GM11168 (cell line): ENCODE measurements around the gene DSCAML1.

ENCODE experiments used
- in situ Hi-C: fragments of 300-500 bp; cut with MboI; formaldehyde crosslinking; loops from one replicate; pipeline ENCODE4 v1.12.0; 2022; ENCODE audit warnings: low sequenced_read_pairs; ENCODE audit not compliant: unreplicated experiment

The DSCAML1 gene

DNA sequence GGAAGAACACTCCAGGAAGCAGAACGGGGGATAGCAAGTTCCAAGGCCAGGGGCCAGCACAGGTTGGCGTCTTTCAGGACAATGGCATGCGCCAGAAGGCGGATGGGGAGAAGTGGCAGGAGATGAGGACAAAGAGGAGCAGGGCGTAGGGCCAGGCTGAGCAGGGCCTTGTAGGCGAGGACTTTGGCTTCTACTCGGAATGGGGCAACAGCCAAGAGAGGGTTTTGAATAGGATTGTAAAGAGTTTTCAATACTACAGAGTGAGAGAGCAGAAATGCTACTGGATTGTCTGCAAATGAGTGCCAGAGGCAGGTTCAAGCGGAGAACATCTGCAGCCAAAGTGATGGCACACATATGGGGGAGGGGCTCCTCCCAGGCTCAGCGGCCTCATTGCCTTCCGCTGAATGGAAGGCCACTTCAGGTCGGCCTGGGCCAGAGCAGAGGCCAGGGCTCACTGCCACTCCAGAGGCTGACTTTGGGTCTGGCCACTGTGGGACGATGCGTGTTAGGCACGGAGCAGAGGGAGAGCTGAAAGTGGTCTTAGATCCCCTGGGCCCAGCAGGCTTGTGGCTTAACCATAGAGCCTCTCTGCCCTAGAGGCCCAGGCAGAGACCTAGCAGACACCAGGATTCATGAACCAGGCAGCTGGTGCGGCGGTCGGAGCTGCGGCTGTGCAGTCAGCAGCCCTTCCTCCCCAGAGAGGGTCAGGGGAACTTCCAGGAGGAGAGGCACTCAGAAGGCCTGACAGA is 118.2 kb downstream of the DSCAML1 start:
- in situ Hi-C loops: no loop called here

- in situ Hi-C loops: no loop called here
These were observed 119.2 kb downstream of the DSCAML1 start for GRCh38 chr11:117677729-117678310.

- in situ Hi-C loops: no loop called here
These were observed 120.5 kb downstream of the DSCAML1 start for GRCh38 chr11:117676501-117676900.

- in situ Hi-C loops: no loop called here
These were observed 123.4 kb downstream of the DSCAML1 start for GRCh38 chr11:117673602-117674001.

DNA sequence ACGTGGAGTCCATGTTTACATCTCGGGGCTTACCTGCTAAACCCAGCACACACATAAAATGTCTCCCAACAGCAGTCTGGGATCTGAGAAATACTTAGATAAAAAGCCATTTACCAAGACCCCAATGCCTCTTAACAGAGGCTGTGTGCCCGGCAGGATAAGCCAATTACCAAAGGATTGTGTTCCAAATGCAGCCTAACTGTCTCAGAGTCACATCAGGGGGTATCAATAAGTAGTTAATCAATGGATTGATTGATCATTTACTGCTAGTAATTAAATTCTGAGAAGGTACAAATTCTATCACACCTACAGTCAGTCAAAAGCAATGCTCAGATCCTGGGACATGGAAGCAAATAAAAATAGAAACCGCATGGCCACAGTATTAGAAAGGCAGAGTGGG is 125.6 kb downstream of the DSCAML1 start:
- in situ Hi-C loops: no loop called here

GRCh38 chr11:117670924-117671323 is 126.1 kb downstream of the DSCAML1 start:
- in situ Hi-C loops: no loop called here

DNA sequence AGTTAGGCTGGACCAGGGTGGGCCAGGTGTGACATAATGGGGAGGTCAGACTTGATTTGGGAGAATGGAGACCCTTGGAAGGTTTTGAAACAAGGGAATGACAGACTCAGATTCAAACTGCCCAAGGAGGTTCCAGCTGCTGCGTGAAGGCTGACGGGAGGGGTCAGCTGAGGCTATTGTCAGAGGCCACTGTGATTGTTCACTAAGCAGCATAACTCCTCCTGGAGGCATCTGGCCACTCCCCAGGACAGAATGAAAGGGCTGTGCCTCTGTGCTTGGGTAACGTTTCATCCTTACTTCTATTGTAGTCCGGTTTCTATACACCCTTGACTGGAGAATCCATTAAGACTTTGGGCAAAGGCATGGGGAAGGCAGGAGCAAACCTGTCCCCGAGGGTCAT is 126.6 kb downstream of the DSCAML1 start:
- in situ Hi-C loops: no loop called here

DNA sequence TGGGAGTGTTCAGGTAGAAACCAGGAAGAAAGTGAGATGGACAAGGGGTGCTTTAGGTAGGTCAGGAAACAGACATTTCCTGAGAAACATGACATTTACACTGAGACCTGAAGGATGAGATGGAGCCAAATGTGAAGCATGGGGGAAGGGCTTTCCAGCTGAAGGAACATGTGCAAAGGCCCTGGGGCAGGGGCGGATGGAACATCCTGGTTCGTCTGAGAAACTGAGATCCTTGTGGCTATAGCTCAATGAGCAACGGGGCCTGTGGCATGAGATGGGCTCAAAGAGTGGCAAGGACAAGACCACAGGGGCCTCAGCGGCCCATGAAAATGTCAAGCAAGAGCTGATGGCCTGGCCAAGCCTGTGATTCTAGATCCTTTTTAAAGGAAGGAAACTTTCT is 127.4 kb downstream of the DSCAML1 start:
- in situ Hi-C loops: no loop called here

DNA sequence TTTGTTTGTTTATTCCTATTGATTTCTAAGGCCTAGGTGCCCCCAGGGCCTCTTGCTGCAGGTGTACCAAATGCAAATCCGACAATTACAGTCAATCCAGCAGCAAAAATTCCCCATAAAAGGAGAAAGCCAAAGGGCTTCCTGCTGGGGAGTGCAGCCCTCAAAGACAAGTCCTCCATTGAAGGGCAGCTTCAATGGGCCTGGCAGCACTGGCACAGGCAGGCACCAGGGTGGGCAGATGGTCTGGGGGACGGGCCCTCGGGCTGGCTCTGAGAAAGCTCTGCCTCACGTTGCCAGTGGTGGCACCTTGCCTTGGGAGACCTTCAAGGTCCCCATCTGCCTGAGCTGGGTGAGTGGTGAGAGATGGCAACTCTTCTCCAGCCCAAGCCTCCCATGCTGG is 128.0 kb downstream of the DSCAML1 start:
- in situ Hi-C loops: no loop called here

GRCh38 chr11:117668321-117668751 is 128.7 kb downstream of the DSCAML1 start:
- in situ Hi-C loops: no loop called here

DNA sequence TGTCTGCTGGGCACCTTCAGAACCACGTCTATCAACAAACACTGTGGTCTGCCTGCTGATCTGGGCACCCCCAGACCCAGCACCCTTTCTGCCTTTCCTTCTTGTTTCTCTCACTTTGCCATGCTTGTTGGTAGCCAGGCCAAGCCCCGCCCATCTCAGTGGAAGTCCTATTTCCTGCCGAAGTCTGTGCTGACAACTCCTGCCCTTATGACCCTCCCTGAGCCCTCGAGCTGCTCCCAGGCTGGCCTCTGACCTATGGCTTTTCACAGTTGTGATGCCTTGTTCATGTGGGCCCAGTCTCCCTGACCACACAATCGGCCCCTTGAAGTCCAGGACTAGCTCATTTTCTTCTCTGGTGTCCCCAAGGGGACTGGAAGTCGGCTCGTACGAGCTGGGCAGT is 132.1 kb downstream of the DSCAML1 start:
- in situ Hi-C loops: no loop called here

DNA sequence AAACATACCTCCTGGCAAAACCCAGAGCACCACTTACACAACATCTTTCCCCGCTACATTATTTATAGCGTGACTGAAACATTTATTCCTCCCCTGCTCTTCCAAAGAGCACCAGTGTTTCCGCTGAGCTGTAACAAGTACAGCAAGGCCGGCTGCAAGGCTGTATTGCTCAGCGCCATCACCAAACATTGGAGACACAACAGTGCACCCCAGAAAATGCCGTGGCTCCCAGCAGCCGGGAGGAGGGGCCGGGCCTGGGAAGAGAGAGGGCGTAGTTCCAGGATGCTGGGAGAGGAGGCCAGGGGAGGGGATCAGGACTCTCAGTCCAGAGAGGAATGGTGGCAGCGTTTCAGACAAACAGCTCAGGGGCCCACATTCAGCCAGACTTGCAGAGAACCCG is 133.2 kb downstream of the DSCAML1 start:
- in situ Hi-C loops: no loop called here

GRCh38 chr11:117663414-117663813 is 133.6 kb downstream of the DSCAML1 start:
- in situ Hi-C loops: no loop called here

- in situ Hi-C loops: no loop called here
These were observed 134.2 kb downstream of the DSCAML1 start for GRCh38 chr11:117662671-117663269.

GRCh38 chr11:117662255-117662654 is 134.8 kb downstream of the DSCAML1 start:
- in situ Hi-C loops: no loop called here

DNA sequence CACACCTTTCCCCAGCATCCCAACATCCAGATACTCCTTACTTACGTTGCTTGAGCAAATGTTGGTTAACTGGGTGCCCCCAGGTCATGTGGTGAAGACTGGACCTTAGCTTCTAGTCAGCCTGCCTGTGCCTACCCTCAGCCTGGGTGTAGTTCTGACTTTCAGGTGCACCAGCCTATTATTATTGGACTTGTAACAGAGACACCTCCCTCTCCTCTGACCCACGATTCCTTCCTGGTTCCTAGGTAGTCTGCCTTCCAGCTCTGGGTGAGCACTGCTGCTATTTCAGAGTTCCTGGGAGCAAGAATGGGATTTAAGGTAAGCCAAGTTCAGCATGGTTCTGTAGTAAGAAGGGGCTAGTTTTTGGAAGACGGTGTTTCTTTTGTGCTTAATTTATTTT is 138.2 kb downstream of the DSCAML1 start:
- in situ Hi-C loops: no loop called here

DNA sequence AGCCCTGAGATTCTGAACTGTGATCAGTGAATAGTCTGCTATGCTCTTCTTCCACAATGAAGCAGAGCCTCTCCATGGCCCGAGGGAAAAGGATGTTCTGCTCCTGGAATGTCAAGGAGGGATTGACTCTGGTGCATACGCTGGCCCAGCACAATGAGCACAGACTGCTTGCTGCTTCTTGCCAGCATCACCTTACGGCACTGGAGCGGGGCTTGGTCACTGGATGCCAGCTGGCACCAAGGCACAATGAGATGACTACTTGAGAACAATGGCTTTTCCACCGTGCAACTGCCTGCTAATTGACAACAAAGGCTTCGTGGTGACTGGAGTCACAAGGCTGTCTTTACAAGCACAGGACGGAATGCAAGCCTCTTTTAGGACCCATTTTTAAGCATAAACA is 139.2 kb downstream of the DSCAML1 start:
- in situ Hi-C loops: no loop called here

GRCh38 chr11:117654281-117655255 is 142.4 kb downstream of the DSCAML1 start:
- in situ Hi-C loops: no loop called here

DNA sequence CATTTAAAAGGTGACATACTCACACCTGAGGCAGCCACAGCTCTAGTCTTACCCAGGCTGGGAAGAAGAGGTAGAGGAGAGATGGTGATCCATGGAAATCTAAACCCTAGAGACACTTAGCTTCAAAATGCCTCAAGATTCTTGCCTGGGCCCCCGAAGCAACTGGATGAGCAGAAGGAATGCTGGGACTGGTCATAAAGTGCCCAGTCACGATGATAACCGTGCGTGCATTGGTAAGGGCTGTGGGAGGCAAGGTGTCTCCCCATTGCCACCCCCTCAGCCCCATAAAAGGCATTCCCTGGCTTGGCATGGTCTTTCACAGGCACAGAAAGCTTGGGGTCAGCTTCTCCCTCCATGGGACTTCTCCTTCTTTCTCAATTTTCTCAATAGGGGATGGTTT is 144.5 kb downstream of the DSCAML1 start:
- in situ Hi-C loops: no loop called here

- in situ Hi-C loops: no loop called here
These were observed 147.5 kb downstream of the DSCAML1 start for GRCh38 chr11:117649296-117650055.
